ENCODE measurements around the gene TTPAL.
A peak's percentile ranks its signal among the peaks of the same experiment; 100 is the strongest.

TTPAL gene

GRCh38 chr20:44500221-44500620 is 24.5 kb downstream of the TTPAL start:
- no peak for DNase-seq

DNA sequence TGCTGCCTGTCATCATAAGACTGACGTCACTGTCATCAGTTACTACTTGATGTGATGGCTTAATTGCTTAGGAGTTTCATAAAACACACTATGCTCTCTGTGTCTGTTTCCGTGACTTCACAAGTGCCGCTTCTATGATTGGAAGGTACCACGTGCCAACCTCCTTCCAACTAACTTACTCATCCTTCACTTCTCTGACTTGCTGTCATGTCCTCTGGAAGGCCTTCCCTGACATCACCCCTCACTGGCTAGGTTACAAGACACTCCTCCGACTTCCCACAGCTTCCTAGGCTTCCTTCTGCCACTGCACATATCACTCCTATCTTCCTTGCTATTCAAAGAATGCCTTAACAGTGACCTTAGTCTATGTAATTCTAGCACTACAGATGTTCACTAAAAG is 25.8 kb downstream of the TTPAL start:
- no peak for DNase-seq

GRCh38 chr20:44502968-44503367 is 27.3 kb downstream of the TTPAL start:
- DNase-seq: no peak

- no peak for DNase-seq
Measured at GRCh38 chr20:44504402-44505307, 29.0 kb downstream of the TTPAL start.

- DNase-seq: no peak
Measured at GRCh38 chr20:44509762-44510161, 34.1 kb downstream of the TTPAL start.

DNA sequence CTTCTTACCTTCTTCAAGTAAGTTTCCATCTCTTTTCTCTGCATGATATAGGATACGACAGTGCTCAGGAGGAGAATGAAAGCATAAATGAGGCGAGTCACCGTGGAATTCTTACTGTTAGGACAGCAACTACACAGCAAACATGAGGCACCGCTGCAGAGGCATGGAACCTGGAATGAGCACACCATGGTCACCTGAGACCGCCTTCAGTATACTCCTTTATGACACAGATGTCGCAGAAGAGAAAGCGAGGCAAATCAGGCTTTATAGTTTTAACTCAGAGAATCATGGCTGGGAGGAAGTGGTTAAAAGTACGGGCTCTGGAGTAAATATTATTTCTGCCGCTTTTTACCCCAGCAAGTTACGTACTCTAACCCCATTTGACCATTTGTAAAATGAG is 38.2 kb downstream of the TTPAL start:
- DNase-seq: no peak

GRCh38 chr20:44516491-44516890 is 40.8 kb downstream of the TTPAL start:
- DNase-seq: no peak

- no peak for DNase-seq
Measured at GRCh38 chr20:44517454-44517853, 41.8 kb downstream of the TTPAL start.

GRCh38 chr20:44518248-44518647 is 42.6 kb downstream of the TTPAL start:
- no peak for DNase-seq

GRCh38 chr20:44520881-44521280 is 45.2 kb downstream of the TTPAL start:
- no peak for DNase-seq

- peak; percentile 58 for DNase-seq
Measured at GRCh38 chr20:44521484-44522481, 46.1 kb downstream of the TTPAL start, which contains the start of gene SERINC3. TSS of gene SERINC3 (minus strand) at chr20:44522070. CDS start at chr20:44521951, 119 bp downstream.

DNA sequence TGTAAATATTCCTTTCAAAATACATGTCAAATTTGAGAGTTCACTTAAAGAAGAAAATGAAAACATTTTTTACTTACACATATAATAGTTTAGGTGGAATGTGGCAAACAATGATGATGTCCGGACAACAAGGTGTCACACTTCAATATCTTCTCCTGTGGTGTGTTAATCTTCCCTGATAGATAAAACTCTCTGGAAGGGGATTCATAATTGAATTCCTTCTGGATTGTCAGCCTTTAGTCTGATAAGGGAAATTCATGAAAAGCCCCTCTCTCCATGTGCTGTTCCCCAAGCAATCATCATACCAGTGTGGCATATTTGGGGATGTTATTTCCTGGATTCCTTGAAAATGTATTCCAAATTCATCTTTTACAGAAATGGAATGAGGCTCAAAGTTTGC is 47.2 kb downstream of the TTPAL start:
- no peak for DNase-seq

GRCh38 chr20:44523746-44524145 is 48.1 kb downstream of the TTPAL start:
- no peak for DNase-seq

- DNase-seq: no peak
Measured at GRCh38 chr20:44526129-44526528, 50.5 kb downstream of the TTPAL start.

DNA sequence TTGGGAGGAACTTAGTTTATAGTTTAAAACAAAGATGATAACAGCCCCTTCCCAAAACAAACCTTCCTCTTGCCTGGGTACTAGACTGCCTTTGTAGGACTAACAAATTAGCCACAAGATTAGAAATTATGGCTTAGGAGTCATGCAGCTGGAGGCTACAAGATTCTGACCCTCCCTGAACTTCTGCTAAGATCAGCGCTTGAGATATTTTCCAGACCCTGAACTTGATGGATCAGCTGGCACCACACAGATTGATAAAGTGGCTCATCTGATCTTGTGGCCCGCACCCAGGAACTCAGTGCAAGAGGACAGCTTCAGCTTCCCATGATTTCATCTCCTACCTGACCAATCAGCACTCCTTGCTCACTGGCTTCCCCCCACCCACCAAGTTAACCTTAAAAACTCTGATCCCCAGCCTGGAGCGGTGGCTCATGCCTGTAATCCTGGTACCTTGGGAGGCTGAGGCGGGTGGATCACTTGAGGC is 52.1 kb downstream of the TTPAL start:
- DNase-seq: no peak

DNA sequence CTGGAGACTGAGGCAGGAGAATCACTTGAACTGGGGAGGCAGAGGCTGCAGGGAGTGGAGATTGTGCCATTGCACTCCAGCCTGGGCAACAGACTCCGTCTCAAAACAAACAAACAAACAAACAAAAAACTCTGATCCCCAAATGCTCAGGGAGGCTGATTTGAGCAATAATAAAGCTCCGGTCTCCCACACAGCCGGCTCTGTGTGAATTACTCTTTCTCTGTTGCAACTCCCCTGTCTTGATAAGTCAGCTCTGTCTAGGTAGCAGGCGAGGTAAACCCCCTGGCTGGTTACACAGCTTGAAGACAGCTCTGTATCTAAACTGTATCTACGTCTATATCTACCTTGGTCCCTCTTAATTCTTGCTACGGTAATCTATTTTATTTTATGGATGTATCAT is 52.6 kb downstream of the TTPAL start:
- DNase-seq: no peak

GRCh38 chr20:44532259-44532980 is 56.7 kb downstream of the TTPAL start:
- DNase-seq: no peak

- no peak for DNase-seq
Measured at GRCh38 chr20:44532981-44533331, 57.3 kb downstream of the TTPAL start.

DNA sequence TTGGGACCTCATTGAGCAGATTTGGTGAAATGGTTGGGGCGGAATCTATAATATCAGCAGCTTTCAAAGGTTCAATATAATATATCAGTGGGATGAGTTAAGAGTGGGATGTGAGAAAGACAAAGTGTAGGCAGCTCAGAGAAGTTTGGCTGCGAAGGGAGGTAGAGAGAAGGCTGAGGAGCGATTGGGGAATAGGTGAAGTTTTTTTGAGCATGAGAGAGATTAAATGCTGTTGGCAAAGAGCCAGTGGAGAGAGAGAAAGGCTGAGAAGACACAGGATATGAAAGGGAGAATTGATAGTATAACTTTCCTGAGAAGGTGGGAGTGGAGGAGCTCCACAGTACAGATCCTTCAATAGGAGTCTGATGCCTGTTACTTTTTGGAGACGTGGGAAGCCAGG is 58.3 kb downstream of the TTPAL start:
- DNase-seq: no peak

- DNase-seq: no peak
Measured at GRCh38 chr20:44536175-44536574, 60.5 kb downstream of the TTPAL start.

DNA sequence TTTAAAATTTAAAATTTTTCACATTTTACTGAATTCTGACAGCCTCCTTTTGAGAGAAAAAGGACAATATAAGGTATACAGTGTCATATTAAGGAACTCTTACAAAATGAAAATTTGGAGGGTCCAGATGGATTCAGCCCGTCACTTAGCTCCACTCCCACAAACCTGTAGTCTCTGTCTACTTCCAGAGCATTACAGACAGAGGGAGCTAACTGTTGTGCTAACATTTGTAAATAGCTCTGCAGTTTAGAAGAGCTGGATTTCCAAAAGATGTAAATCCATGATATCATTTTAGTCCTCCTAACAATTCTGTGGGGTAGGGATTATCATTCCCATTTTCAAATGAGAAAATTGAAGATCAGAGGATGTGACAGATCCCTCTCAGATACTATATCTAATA is 62.3 kb downstream of the TTPAL start:
- DNase-seq: no peak

DNA sequence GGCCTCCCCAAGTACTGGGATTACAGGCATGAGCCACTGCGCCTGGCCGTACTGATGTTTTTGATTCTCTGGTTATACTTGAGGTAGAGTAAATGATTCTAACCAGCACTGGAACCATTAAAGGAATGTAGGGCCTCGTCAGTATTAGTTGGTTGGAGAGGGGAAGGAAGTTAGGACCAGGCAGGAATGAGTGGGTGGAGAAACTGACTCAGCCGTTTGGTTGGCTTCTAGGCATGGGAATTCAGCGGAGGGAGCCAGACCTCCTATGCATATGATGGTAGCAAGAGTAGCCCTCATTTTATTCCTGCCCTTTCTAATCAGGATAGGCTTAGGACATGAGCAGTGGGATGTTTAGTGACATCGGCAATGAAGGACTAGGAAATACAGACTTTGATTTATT is 65.2 kb downstream of the TTPAL start:
- DNase-seq: no peak

DNA sequence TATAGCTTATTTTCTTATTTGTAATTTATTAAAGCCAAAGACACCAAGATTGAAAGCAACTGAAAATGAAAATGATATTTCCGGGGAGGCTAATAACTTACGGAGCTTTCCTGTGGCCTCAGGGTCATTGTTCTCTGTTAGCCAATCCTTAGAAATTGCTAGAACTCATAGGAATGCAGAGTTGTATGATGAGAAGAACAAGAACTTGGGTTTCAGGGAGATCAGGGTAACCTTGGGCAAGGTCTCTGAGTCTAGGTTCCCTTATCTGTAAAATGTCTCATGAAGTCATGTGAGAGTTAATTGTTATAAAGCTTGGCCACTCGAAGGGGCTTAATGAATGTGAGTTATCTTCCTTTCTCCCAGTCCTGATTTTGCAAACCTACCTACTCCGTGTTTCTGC is 66.3 kb downstream of the TTPAL start:
- DNase-seq: no peak

Data from DMS 273 treated with DMSO at 0.1 percent for 48 hours (cell line).